Osteocyte (in vitro differentiated cells): Measurements from ENCODE around the gene CAMK2G. TPM values are rescaled to one million over a fixed set of nuclear protein-coding genes. Genes with fewer than 3 reads are reported as not detected.

Experiments
- DNase-seq: peaks from one replicate; pipeline ENCODE4 v3.0.0; 2021; ENCODE audit warnings: mixed read lengths; ENCODE audit not compliant: unreplicated experiment; ENCODE audit errors: extremely low spot score
- H3K27ac Mint-ChIP-seq: one replicate; pipeline ENCODE4 v1.8.0; 2021; ENCODE audit warnings: mild to moderate bottlenecking, mixed read lengths; ENCODE audit not compliant: unreplicated experiment
- H3K27me3 Mint-ChIP-seq: one replicate; pipeline ENCODE4 v1.8.0; 2021; ENCODE audit warnings: mixed read lengths; ENCODE audit not compliant: unreplicated experiment
- H3K36me3 Mint-ChIP-seq: one replicate; pipeline ENCODE4 v1.8.0; 2021; ENCODE audit warnings: mixed read lengths; ENCODE audit not compliant: unreplicated experiment
- H3K4me1 Mint-ChIP-seq: one replicate; pipeline ENCODE4 v1.8.0; 2021; ENCODE audit warnings: mixed read lengths; ENCODE audit not compliant: unreplicated experiment
- H3K4me3 Mint-ChIP-seq: one replicate; pipeline ENCODE4 v1.8.0; 2021; ENCODE audit warnings: mild to moderate bottlenecking, moderate library complexity, mixed read lengths; ENCODE audit not compliant: unreplicated experiment
- H3K9me3 Mint-ChIP-seq: one replicate; pipeline ENCODE4 v1.8.0; 2021; ENCODE audit warnings: mixed read lengths; ENCODE audit not compliant: unreplicated experiment
- CTCF ChIP-seq: fragments of 200-600 bp; sonication (generic); IDR thresholded peaks from 2 replicates; pipeline ENCODE4 v1.5.0; 2021; ENCODE audit warnings: antibody characterized with exemption, mild to moderate bottlenecking, moderate library complexity
- total RNA-seq: library from RNA; stranded (reverse); gene quantifications from 2 replicates; pipeline ENCODE4 v1.2.1, GENCODE V29; 2021

The CAMK2G gene
- total RNA-seq, 1 donor from 2014 or later, result 37.6 TPM

- Mint-ChIP-seq H3K36me3 (peaks cover 25% of the 10 kb centered on the region), H3K9me3 (no peaks in the 10 kb centered on the region), H3K27ac (no peak overlapping the region), H3K27me3 (no peaks in the 10 kb centered on the region), H3K4me1 (peaks cover 21% of the 10 kb centered on the region), H3K4me3 (no peak overlapping the region)
- TF ChIP-seq CTCF, result no peak
- no peak for DNase-seq
Measured at GRCh38 chr10:73862011-73862410, 12.3 kb downstream of the CAMK2G start.

- no peak for TF ChIP-seq CTCF
- no peaks in the 10 kb centered on the region for H3K27me3 Mint-ChIP-seq
- no peak for DNase-seq
- H3K4me1 Mint-ChIP-seq, result peaks cover 17% of the 10 kb centered on the region
- H3K4me3 Mint-ChIP-seq, result no peak overlapping the region
- H3K27ac Mint-ChIP-seq, result no peak overlapping the region
- H3K9me3 Mint-ChIP-seq, result no peaks in the 10 kb centered on the region
- H3K36me3 Mint-ChIP-seq, result peaks cover 17% of the 10 kb centered on the region
Measured at GRCh38 chr10:73859784-73860491, 14.4 kb downstream of the CAMK2G start.

- Mint-ChIP-seq H3K27ac (no peak overlapping the region), H3K9me3 (no peaks in the 10 kb centered on the region), H3K36me3 (peaks cover 17% of the 10 kb centered on the region), H3K4me3 (no peak overlapping the region), H3K27me3 (no peaks in the 10 kb centered on the region), H3K4me1 (peaks cover 17% of the 10 kb centered on the region)
- TF ChIP-seq CTCF, result no peak
- no peak for DNase-seq
Measured at GRCh38 chr10:73859428-73859783, 14.9 kb downstream of the CAMK2G start.

GRCh38 chr10:73858750-73859427 is 15.5 kb downstream of the CAMK2G start:
- Mint-ChIP-seq H3K27ac (no peak overlapping the region), H3K27me3 (no peaks in the 10 kb centered on the region), H3K9me3 (no peaks in the 10 kb centered on the region), H3K4me1 (peaks cover 17% of the 10 kb centered on the region), H3K4me3 (no peak overlapping the region), H3K36me3 (peaks cover 17% of the 10 kb centered on the region)
- no peak for DNase-seq
- no peak for TF ChIP-seq CTCF

GRCh38 chr10:73858013-73858708 is 16.2 kb downstream of the CAMK2G start:
- Mint-ChIP-seq H3K36me3 (peaks cover 19% of the 10 kb centered on the region), H3K4me3 (no peak overlapping the region), H3K27me3 (no peaks in the 10 kb centered on the region), H3K27ac (no peak overlapping the region), H3K9me3 (no peaks in the 10 kb centered on the region), H3K4me1 (peaks cover 20% of the 10 kb centered on the region)
- no peak for DNase-seq
- no peak for TF ChIP-seq CTCF
